Activated naive CD4-positive, alpha-beta T cell treated with anti-CD3 and anti-CD28 coated beads, Interleukin-2, amount 50 U/mL, for 24 hours (primary cell): ENCODE results near the gene ZMAT1.
A peak's percentile ranks its signal among the peaks of the same experiment; 100 is the strongest.
"Not testable (repeated sequence)": the region's sequence is repeated elsewhere in the genome, so short reads cannot be mapped to it uniquely, and the experiment has no call there.

Experiments
- H3K27ac Mint-ChIP-seq: one replicate; pipeline ENCODE4 v1.8.0; 2021; ENCODE audit warnings: mild to moderate bottlenecking, mixed read lengths
- H3K27me3 Mint-ChIP-seq: one replicate; pipeline ENCODE4 v1.8.0; 2021; ENCODE audit warnings: mixed read lengths
- H3K36me3 Mint-ChIP-seq: one replicate; pipeline ENCODE4 v1.8.0; 2021; ENCODE audit warnings: mixed read lengths
- H3K4me1 Mint-ChIP-seq: one replicate; pipeline ENCODE4 v1.8.0; 2021; ENCODE audit warnings: mixed read lengths
- H3K4me3 Mint-ChIP-seq: one replicate; pipeline ENCODE4 v1.8.0; 2021; ENCODE audit warnings: mild to moderate bottlenecking, mixed read lengths
- H3K9me3 Mint-ChIP-seq: one replicate; pipeline ENCODE4 v1.8.0; 2021; ENCODE audit warnings: mixed read lengths

ZMAT1 gene

GRCh38 chrX:101931488-101932248 is at the start of gene ZMAT1:
Gene ZMAT1 (minus strand): TSS chrX:101932027. CDS start chrX:101932008, 19 bp downstream.
- peak within 1 kb of the TSS; percentile 88 for H3K4me3 Mint-ChIP-seq
- H3K4me1 Mint-ChIP-seq: peaks cover 30% of the 10 kb centered on the region
- H3K36me3 Mint-ChIP-seq: peaks cover 1% of the 10 kb centered on the region
- peak within 1 kb of the TSS; percentile 96 for H3K27ac Mint-ChIP-seq
- no peaks in the 10 kb centered on the region for H3K9me3 Mint-ChIP-seq
- H3K27me3 Mint-ChIP-seq: no peaks in the 10 kb centered on the region

GRCh38 chrX:101977106-101977505 is 45.3 kb upstream of the ZMAT1 start:
- H3K27ac Mint-ChIP-seq: no peak overlapping the region
- no peak overlapping the region for H3K4me3 Mint-ChIP-seq
- H3K4me1 Mint-ChIP-seq: no peaks in the 10 kb centered on the region
- peaks cover 2% of the 10 kb centered on the region for H3K27me3 Mint-ChIP-seq
- H3K9me3 Mint-ChIP-seq: no peaks in the 10 kb centered on the region
- no peaks in the 10 kb centered on the region for H3K36me3 Mint-ChIP-seq

- Mint-ChIP-seq H3K9me3 (no peaks in the 10 kb centered on the region), H3K4me3 (no peak overlapping the region), H3K27me3 (peaks cover 2% of the 10 kb centered on the region), H3K27ac (no peak overlapping the region), H3K36me3 (no peaks in the 10 kb centered on the region), H3K4me1 (no peaks in the 10 kb centered on the region)
Observed at GRCh38 chrX:101973066-101973465, 41.2 kb upstream of the ZMAT1 start.

- not testable (repeated sequence) for H3K9me3 Mint-ChIP-seq, H3K36me3 Mint-ChIP-seq, H3K27ac Mint-ChIP-seq, H3K27me3 Mint-ChIP-seq, H3K4me1 Mint-ChIP-seq, H3K4me3 Mint-ChIP-seq
Observed at GRCh38 chrX:101964923-101965539, 33.2 kb upstream of the ZMAT1 start.

GRCh38 chrX:101958139-101958538 is 26.3 kb upstream of the ZMAT1 start:
- Mint-ChIP-seq H3K36me3 (peaks cover 2% of the 10 kb centered on the region), H3K4me3 (no peak overlapping the region), H3K4me1 (no peaks in the 10 kb centered on the region), H3K27ac (no peak overlapping the region), H3K9me3 (no peaks in the 10 kb centered on the region), H3K27me3 (peaks cover 7% of the 10 kb centered on the region)

- H3K4me1 Mint-ChIP-seq: no peaks in the 10 kb centered on the region
- H3K36me3 Mint-ChIP-seq: peaks cover 4% of the 10 kb centered on the region
- no peak overlapping the region for H3K4me3 Mint-ChIP-seq
- no peaks in the 10 kb centered on the region for H3K9me3 Mint-ChIP-seq
- H3K27me3 Mint-ChIP-seq: peaks cover 10% of the 10 kb centered on the region
- H3K27ac Mint-ChIP-seq: no peak overlapping the region
Observed at GRCh38 chrX:101957174-101957573, 25.3 kb upstream of the ZMAT1 start.

GRCh38 chrX:101956556-101956955 is 24.7 kb upstream of the ZMAT1 start:
- H3K27me3 Mint-ChIP-seq: peaks cover 8% of the 10 kb centered on the region
- no peaks in the 10 kb centered on the region for H3K9me3 Mint-ChIP-seq
- no peaks in the 10 kb centered on the region for H3K4me1 Mint-ChIP-seq
- H3K27ac Mint-ChIP-seq: no peak overlapping the region
- no peak overlapping the region for H3K4me3 Mint-ChIP-seq
- H3K36me3 Mint-ChIP-seq: peaks cover 4% of the 10 kb centered on the region

GRCh38 chrX:101950581-101950980 is 18.8 kb upstream of the ZMAT1 start:
- H3K4me1 Mint-ChIP-seq: no peaks in the 10 kb centered on the region
- no peak overlapping the region for H3K4me3 Mint-ChIP-seq
- peaks cover 4% of the 10 kb centered on the region for H3K36me3 Mint-ChIP-seq
- no peak overlapping the region for H3K27ac Mint-ChIP-seq
- no peaks in the 10 kb centered on the region for H3K9me3 Mint-ChIP-seq
- H3K27me3 Mint-ChIP-seq: peaks cover 15% of the 10 kb centered on the region

- no peaks in the 10 kb centered on the region for H3K9me3 Mint-ChIP-seq
- peak overlapping the region; percentile 82 for H3K4me3 Mint-ChIP-seq
- peaks cover 26% of the 10 kb centered on the region for H3K4me1 Mint-ChIP-seq
- H3K27me3 Mint-ChIP-seq: no peaks in the 10 kb centered on the region
- H3K27ac Mint-ChIP-seq: peak overlapping the region; percentile 96
- H3K36me3 Mint-ChIP-seq: peaks cover 1% of the 10 kb centered on the region
Observed at GRCh38 chrX:101932249-101932570, 383 bp upstream of the ZMAT1 start.

- Mint-ChIP-seq H3K27ac (peak overlapping the region; percentile 94), H3K9me3 (no peaks in the 10 kb centered on the region), H3K27me3 (no peaks in the 10 kb centered on the region), H3K4me1 (peaks cover 30% of the 10 kb centered on the region), H3K36me3 (peaks cover 1% of the 10 kb centered on the region), H3K4me3 (peak overlapping the region; percentile 88)
Observed at GRCh38 chrX:101931136-101931487, 715 bp downstream of the ZMAT1 start.

- peaks cover 16% of the 10 kb centered on the region for H3K4me1 Mint-ChIP-seq
- H3K27me3 Mint-ChIP-seq: no peaks in the 10 kb centered on the region
- H3K27ac Mint-ChIP-seq: no peak overlapping the region
- no peaks in the 10 kb centered on the region for H3K9me3 Mint-ChIP-seq
- H3K4me3 Mint-ChIP-seq: no peak overlapping the region
- H3K36me3 Mint-ChIP-seq: no peaks in the 10 kb centered on the region
Observed at GRCh38 chrX:101925733-101926132, 6.1 kb downstream of the ZMAT1 start.

GRCh38 chrX:101918751-101919150 is 13.1 kb downstream of the ZMAT1 start:
- peaks cover 13% of the 10 kb centered on the region for H3K36me3 Mint-ChIP-seq

GRCh38 chrX:101906136-101906796 is 25.6 kb downstream of the ZMAT1 start:
- peaks cover 5% of the 10 kb centered on the region for H3K9me3 Mint-ChIP-seq
- peaks cover 7% of the 10 kb centered on the region for H3K36me3 Mint-ChIP-seq

More at GRCh38 chrX:101918751-101919150, 13.1 kb downstream of the ZMAT1 start:
- Mint-ChIP-seq H3K4me1 (peaks cover 16% of the 10 kb centered on the region), H3K4me3 (no peak overlapping the region), H3K9me3 (no peaks in the 10 kb centered on the region), H3K27ac (no peak overlapping the region), H3K27me3 (no peaks in the 10 kb centered on the region)

GRCh38 chrX:101904996-101905395 is 26.8 kb downstream of the ZMAT1 start:
- Mint-ChIP-seq H3K9me3 (no peaks in the 10 kb centered on the region), H3K27ac (no peak overlapping the region), H3K36me3 (peaks cover 7% of the 10 kb centered on the region), H3K27me3 (no peaks in the 10 kb centered on the region), H3K4me1 (no peaks in the 10 kb centered on the region), H3K4me3 (no peak overlapping the region)

More at GRCh38 chrX:101906136-101906796, 25.6 kb downstream of the ZMAT1 start:
- Mint-ChIP-seq H3K4me1 (no peaks in the 10 kb centered on the region), H3K27ac (no peak overlapping the region), H3K4me3 (no peak overlapping the region), H3K27me3 (no peaks in the 10 kb centered on the region)
